NCI-H2081 (cell line): Measurements from ENCODE around the gene ABHD17B.
A peak's percentile ranks its signal among the peaks of the same experiment; 100 is the strongest.

Experiments used
- DNase-seq, 2 experiments: peaks; one replicate each; lab custom pipeline; 2025; lab: John Stamatoyannopoulos, UW

Gene ABHD17B

DNA sequence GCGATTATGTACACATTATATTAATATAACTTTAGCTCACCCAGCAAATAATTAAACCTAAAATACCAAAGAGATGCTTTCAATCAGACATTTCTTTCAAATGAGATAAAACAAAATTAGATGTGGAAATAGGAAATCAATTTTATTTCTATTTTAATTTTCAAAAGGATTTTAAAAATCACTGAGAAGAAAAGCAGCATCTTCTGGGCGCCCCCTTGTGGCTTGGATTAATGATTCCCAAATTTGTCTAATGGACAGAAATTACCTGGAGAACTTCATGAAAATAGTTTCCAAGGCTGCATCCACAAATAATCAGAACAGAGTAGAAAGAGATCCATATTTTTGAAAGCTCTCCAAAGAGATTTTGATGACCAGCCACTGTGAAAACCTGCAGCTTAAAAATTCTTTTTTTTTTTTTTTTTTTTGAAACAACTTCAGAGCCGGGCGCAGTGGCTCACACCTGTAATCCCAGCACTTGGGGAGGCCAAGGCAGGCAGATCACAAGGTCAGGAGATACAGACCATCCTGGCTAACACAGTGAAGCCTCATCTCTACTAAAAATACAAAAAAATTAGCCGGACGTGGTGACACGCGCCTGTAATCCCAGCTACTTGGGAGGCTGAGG lies 91.8 kb downstream of the ABHD17B start:
- DNase-seq = peak; percentile 7 to 30

DNA sequence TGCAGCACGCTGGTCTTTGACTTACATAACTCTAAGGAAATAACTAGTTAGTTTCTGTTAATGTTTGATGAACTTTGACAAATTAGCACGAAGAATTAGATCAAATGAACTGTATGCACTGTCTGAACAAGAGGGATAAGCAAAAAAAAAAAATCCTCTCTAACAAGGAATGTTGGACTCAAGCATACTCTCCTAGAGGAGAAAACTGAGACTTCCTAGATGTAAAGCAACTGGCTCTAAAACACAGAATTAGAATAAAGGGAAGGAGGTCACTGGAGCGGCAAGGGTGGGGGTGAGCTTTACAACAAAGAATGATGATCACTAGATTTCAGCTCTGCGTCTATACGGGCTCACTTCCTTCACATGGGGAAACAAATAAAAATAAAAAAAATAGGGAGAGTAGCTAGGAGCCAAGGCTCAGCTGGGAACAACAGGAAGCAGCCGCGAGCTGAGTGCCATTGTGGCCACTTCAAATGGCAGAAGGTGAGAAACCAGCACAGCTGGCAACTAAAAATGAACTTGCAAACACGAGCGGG lies 94.0 kb downstream of the ABHD17B start:
- DNase-seq = peak in 1 of 2 experiments; percentile 14
